ENCODE data around the gene ALDH1B1. TPM values are rescaled to one million over a fixed set of nuclear protein-coding genes. Genes with fewer than 3 reads are reported as not detected.

Gene ALDH1B1
- total RNA-seq, 1 experiment from 2014 or later, result 13.3 TPM

DNA sequence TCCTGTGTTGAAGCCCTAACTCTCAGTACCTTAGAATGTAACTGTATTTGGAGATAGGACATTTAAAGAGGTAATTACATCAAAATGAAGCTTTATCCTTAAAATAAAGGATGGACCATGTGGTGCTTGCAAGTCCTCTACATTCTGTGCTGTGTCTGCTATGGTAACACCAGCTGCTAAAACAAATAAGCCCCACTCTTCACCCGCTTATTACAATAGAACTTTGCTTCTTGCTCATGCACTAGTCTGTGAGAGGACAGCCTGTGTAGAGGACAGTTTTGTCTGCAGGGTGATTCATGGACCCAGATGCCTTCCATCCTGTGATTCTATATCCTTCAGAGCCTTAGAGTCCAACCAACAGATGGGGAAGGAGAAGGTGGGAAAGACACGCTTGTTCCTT, 44.2 kb downstream of the ALDH1B1 start:
- intact Hi-C loops (cut with micrococcal nuclease; ENCODE audit: unreplicated experiment), result no loop called here
- no peak overlapping the region for H3K27ac Mint-ChIP-seq (ENCODE audit: unreplicated experiment)
- no peaks in the 10 kb centered on the region for H3K9me3 Mint-ChIP-seq (ENCODE audit: low read depth, unreplicated experiment)
- no TSS peak for BruUV-seq (replicated peaks)
- CTCF ChIA-PET, result no interaction called here
- DNase-seq, result no peak
- peaks cover 3% of the 10 kb centered on the region for H3K36me3 Mint-ChIP-seq (ENCODE audit: insufficient read depth, unreplicated experiment)
- H3K27me3 Mint-ChIP-seq (ENCODE audit: unreplicated experiment), result no peaks in the 10 kb centered on the region
- TF ChIP-seq, protein P1, sequence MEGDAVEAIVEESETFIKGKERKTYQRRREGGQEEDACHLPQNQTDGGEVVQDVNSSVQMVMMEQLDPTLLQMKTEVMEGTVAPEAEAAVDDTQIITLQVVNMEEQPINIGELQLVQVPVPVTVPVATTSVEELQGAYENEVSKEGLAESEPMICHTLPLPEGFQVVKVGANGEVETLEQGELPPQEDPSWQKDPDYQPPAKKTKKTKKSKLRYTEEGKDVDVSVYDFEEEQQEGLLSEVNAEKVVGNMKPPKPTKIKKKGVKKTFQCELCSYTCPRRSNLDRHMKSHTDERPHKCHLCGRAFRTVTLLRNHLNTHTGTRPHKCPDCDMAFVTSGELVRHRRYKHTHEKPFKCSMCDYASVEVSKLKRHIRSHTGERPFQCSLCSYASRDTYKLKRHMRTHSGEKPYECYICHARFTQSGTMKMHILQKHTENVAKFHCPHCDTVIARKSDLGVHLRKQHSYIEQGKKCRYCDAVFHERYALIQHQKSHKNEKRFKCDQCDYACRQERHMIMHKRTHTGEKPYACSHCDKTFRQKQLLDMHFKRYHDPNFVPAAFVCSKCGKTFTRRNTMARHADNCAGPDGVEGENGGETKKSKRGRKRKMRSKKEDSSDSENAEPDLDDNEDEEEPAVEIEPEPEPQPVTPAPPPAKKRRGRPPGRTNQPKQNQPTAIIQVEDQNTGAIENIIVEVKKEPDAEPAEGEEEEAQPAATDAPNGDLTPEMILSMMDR (IDR thresholded peaks at IDR 0.05; ENCODE audit: unreplicated experiment), result no peak
- no peak overlapping the region for H3K4me3 Mint-ChIP-seq (ENCODE audit: low read depth, unreplicated experiment)
- peaks cover 20% of the 10 kb centered on the region for H3K4me1 Mint-ChIP-seq (ENCODE audit: low read depth, unreplicated experiment)

DNA sequence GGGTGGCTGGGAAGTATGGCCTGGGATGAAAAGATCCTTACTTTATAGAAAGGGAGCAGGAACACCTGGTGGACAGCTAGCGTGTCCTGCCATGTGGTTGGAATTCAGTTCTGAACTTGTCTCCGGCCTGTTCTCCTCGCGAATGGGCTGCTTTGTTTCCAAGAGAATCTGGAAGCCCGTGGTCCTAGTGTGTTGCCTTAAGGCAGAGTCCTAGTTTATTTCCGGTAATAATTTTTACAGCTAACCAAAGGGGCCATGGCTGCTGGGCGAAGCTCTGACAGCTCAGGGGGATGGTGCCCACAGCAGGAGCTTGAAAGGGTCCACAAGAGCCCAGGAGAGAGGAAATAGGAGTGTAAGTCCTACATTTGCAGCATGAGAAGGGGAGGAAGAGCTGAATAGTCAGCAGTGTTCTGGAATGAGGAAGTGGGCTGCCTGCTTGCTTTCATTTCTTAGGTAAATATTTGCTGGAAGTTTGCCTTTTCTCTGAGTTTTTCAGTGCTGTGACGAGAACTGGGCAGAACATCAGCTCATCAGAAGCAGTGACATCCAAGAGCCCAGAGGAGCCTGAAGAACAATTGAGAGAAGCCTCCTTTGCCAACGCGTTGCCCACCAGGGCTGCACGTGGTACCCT, 44.8 kb downstream of the ALDH1B1 start:
- H3K27me3 Mint-ChIP-seq (ENCODE audit: unreplicated experiment), result no peaks in the 10 kb centered on the region
- H3K4me1 Mint-ChIP-seq (ENCODE audit: low read depth, unreplicated experiment), result peaks cover 20% of the 10 kb centered on the region
- H3K36me3 Mint-ChIP-seq (ENCODE audit: insufficient read depth, unreplicated experiment), result peaks cover 3% of the 10 kb centered on the region
- no peak for DNase-seq
- TF ChIP-seq, protein P1 (IDR thresholded peaks at IDR 0.05; ENCODE audit: unreplicated experiment), result no peak
- H3K27ac Mint-ChIP-seq (ENCODE audit: unreplicated experiment), result peak overlapping the region; percentile 61
- intact Hi-C loops (cut with micrococcal nuclease; ENCODE audit: unreplicated experiment), result no loop called here
- BruUV-seq (replicated peaks), result no TSS peak
- CTCF ChIA-PET, result no interaction called here
- H3K4me3 Mint-ChIP-seq (ENCODE audit: low read depth, unreplicated experiment), result no peak overlapping the region
- no peaks in the 10 kb centered on the region for H3K9me3 Mint-ChIP-seq (ENCODE audit: low read depth, unreplicated experiment)

DNA sequence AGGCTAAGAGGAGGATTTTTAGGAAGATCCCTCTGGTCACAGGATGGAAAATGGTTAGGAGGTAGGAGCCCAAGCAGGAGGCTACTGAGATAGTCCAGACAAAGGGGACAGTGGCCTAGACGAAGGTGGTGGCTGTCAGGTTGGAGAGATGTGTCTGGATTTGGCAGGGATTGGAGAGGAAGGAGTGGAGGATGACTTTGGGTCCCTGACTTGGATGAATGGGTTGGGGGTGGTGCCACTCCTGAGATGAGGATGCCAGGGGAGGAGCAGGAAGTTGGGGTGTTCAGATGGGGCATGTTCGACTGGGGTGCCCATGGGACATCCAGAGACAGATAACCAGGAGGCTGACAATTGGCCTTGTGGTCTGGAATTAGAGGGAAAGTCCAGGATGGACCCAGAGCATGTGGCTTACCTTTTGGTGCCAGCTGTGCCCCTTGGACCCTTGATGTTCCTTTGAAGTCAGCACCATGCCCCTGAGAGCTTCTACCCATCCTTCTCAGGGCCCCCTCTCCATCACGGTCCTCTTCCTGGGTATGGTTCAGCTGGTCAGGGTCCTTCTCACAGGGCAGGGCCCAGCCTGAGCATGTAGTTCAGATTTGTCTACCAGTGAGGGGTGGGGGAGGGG, 46.9 kb downstream of the ALDH1B1 start:
- Mint-ChIP-seq H3K9me3 (ENCODE audit: low read depth, unreplicated experiment) (no peaks in the 10 kb centered on the region), H3K4me3 (ENCODE audit: low read depth, unreplicated experiment) (no peak overlapping the region), H3K27ac (ENCODE audit: unreplicated experiment) (no peak overlapping the region), H3K27me3 (ENCODE audit: unreplicated experiment) (no peaks in the 10 kb centered on the region), H3K4me1 (ENCODE audit: low read depth, unreplicated experiment) (peaks cover 8% of the 10 kb centered on the region), H3K36me3 (ENCODE audit: insufficient read depth, unreplicated experiment) (peaks cover 3% of the 10 kb centered on the region)
- no peak for DNase-seq
- intact Hi-C loops (cut with micrococcal nuclease; ENCODE audit: unreplicated experiment), result no loop called here
- BruUV-seq (replicated peaks), result no TSS peak
- TF ChIP-seq, protein P1 (IDR thresholded peaks at IDR 0.05; ENCODE audit: unreplicated experiment), result no peak
- CTCF ChIA-PET, result no interaction called here

DNA sequence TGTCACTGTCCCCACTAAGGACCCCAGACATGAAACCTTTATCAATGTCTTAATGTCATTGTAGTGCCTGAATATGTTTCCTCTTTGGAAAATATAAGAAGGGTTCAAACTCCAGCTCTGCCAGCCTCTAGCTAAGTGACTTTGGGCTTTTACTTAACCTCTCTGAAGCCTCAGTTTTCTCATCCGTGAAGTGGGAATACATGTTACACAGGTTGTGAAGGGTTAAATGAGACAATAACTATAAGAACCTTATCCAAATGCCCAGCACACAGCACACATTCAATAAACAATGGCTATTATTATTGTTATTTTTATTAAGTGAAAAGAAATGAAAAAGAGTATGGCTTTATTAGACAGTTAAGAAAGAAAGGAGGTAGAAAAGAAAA, 47.4 kb downstream of the ALDH1B1 start:
- Mint-ChIP-seq H3K27me3 (ENCODE audit: unreplicated experiment) (no peaks in the 10 kb centered on the region), H3K9me3 (ENCODE audit: low read depth, unreplicated experiment) (no peaks in the 10 kb centered on the region), H3K36me3 (ENCODE audit: insufficient read depth, unreplicated experiment) (peaks cover 3% of the 10 kb centered on the region), H3K4me1 (ENCODE audit: low read depth, unreplicated experiment) (peaks cover 8% of the 10 kb centered on the region), H3K27ac (ENCODE audit: unreplicated experiment) (no peak overlapping the region), H3K4me3 (ENCODE audit: low read depth, unreplicated experiment) (no peak overlapping the region)
- CTCF ChIA-PET, result no interaction called here
- intact Hi-C loops (cut with micrococcal nuclease; ENCODE audit: unreplicated experiment), result no loop called here
- BruUV-seq (replicated peaks), result no TSS peak
- TF ChIP-seq, protein P1 (IDR thresholded peaks at IDR 0.05; ENCODE audit: unreplicated experiment), result no peak
- no peak for DNase-seq

All from Calu3 (cell line).